Sigmoid colon (tissue), 4 donors: ENCODE measurements around the gene HADHB.

Experiments
- CTCF ChIP-seq, 4 experiments: fragments of 450-650 bp in 3 of 4; fragments of 200-600 bp in 1 of 4; IDR thresholded peaks; one replicate each; pipeline ENCODE4 v1.5.1; 2016 to 2019; ENCODE audit warnings: antibody characterized with exemption in 4 of 4, mild to moderate bottlenecking in 3 of 4, moderate library complexity in 2 of 4
- POLR2A ChIP-seq, 2 donors: fragments of 450-650 bp; IDR thresholded peaks; one replicate each; pipeline ENCODE4 v1.6.1; 2016; ENCODE audit warnings: antibody characterized with exemption in 2 of 2, mild to moderate bottlenecking in 2 of 2, moderate library complexity in 2 of 2
- POLR2AphosphoS5 ChIP-seq, 4 donors: sonication (generic); formaldehyde crosslinking; IDR thresholded peaks; one replicate each; pipeline ENCODE4 v1.6.1; 2017; ENCODE audit warnings: antibody characterized with exemption in 4 of 4

GRCh38 chr2:26203906-26204305, 40.8 kb upstream of the HADHB start:
- no peak for TF ChIP-seq POLR2AphosphoS5 (IDR thresholded peaks at IDR 0.05)
- no peak for TF ChIP-seq CTCF (IDR thresholded peaks at IDR 0.05)
- no peak for TF ChIP-seq POLR2A (IDR thresholded peaks at IDR 0.05)
